Lower lobe of right lung (tissue), 2 donors: Measurements from ENCODE around the gene ALKBH8. TPM values are rescaled to one million over a fixed set of nuclear protein-coding genes. Genes with fewer than 3 reads are reported as not detected.

ENCODE experiments used
- ATAC-seq, 2 donors: fragments of 200-7000 bp; cut with Tn5 transposase; one replicate each; pipeline ENCODE4 v1.9.1; 2020 to 2022; ENCODE audit warnings: mild to moderate bottlenecking in 2 of 2, moderate library complexity in 2 of 2
- DNase-seq: peaks from one replicate; pipeline ENCODE4 v3.0.0-alpha.2; 2020
- H3K27ac ChIP-seq: fragments of 200-600 bp; one replicate; pipeline ENCODE4 v1.8.0; 2022
- H3K27me3 ChIP-seq: fragments of 200-600 bp; one replicate; pipeline ENCODE4 v1.8.0; 2022; ENCODE audit warnings: low read depth
- H3K36me3 ChIP-seq: fragments of 200-600 bp; one replicate; pipeline ENCODE4 v1.8.0; 2022; ENCODE audit warnings: mild to moderate bottlenecking
- H3K4me1 ChIP-seq: fragments of 200-600 bp; one replicate; pipeline ENCODE4 v1.8.0; 2022
- H3K4me3 ChIP-seq: fragments of 200-600 bp; one replicate; pipeline ENCODE4 v1.8.0; 2022; ENCODE audit warnings: mild to moderate bottlenecking
- H3K9me3 ChIP-seq: fragments of 200-600 bp; one replicate; pipeline ENCODE4 v1.8.0; 2022
- CTCF ChIP-seq: fragments of 200-600 bp; IDR thresholded peaks from one replicate; pipeline ENCODE4 v1.8.0; 2022; ENCODE audit warnings: antibody characterized with exemption, mild to moderate bottlenecking
- intact Hi-C: fragments of 100-400 bp; cut with DNase I; formaldehyde crosslinking; loops from one replicate; pipeline ENCODE4 v1.11.0; 2022
- total RNA-seq: library from RNA; stranded (reverse); fragmentation: NEBNext Ultra II Directional; extraction: Animal tissue kit (Norgen Biotek cat#: 25700); gene quantifications from one replicate; pipeline ENCODE4 v1.2.1, GENCODE V29; 2021
- donor health status: DM: no; HTN: yes; CAD: no; lungs with severe emphysema.

The ALKBH8 gene
- total RNA-seq, 1 donor from 2014 or later, result 8.5 TPM

GRCh38 chr11:107592231-107592590 is 26.7 kb upstream of the ALKBH8 start:
- peaks cover 22% of the 10 kb centered on the region for H3K4me1 ChIP-seq
- peaks cover 47% of the 10 kb centered on the region for H3K27me3 ChIP-seq
- no peaks in the 10 kb centered on the region for H3K9me3 ChIP-seq
- TF ChIP-seq CTCF, result no peak
- peak overlapping the region; percentile 72 for H3K4me3 ChIP-seq
- H3K36me3 ChIP-seq, result no peaks in the 10 kb centered on the region
- intact Hi-C loops, result no loop called here
- DNase-seq (no peak), ATAC-seq (no peak)
- no peak overlapping the region for H3K27ac ChIP-seq

GRCh38 chr11:107591378-107592230 is 26.1 kb upstream of the ALKBH8 start:
- no peaks in the 10 kb centered on the region for H3K36me3 ChIP-seq
- ATAC-seq (peak; percentile 60 to 66), DNase-seq (no peak)
- H3K27ac ChIP-seq, result no peak overlapping the region
- H3K27me3 ChIP-seq, result peaks cover 47% of the 10 kb centered on the region
- H3K4me1 ChIP-seq, result peaks cover 22% of the 10 kb centered on the region
- H3K9me3 ChIP-seq, result no peaks in the 10 kb centered on the region
- TF ChIP-seq CTCF, result no peak
- intact Hi-C loops, result no loop called here
- H3K4me3 ChIP-seq, result peak overlapping the region; percentile 72

GRCh38 chr11:107590460-107591377 is 25.2 kb upstream of the ALKBH8 start, which contains the start of gene ELMOD1:
Gene ELMOD1, plus strand, starts transcription at chr11:107591147. Its CDS starts 27,043 bp downstream, at chr11:107618190.
- peak; percentile 21 for TF ChIP-seq CTCF
- H3K4me1 ChIP-seq, result peaks cover 22% of the 10 kb centered on the region
- intact Hi-C loops, result no loop called here
- peak; percentile 62 for DNase-seq
- H3K9me3 ChIP-seq, result no peaks in the 10 kb centered on the region
- ATAC-seq, result peak; percentile 85
- H3K4me3 ChIP-seq, result peak within 1 kb of the TSS; percentile 72
- no peaks in the 10 kb centered on the region for H3K36me3 ChIP-seq
- peaks cover 44% of the 10 kb centered on the region for H3K27me3 ChIP-seq
- H3K27ac ChIP-seq, result no peak within 1 kb of the TSS

GRCh38 chr11:107587306-107587979 is 21.9 kb upstream of the ALKBH8 start:
- ATAC-seq (no peak), DNase-seq (no peak)
- H3K4me3 ChIP-seq, result no peak overlapping the region
- H3K27ac ChIP-seq, result no peak overlapping the region
- peaks cover 22% of the 10 kb centered on the region for H3K4me1 ChIP-seq
- H3K27me3 ChIP-seq, result peaks cover 33% of the 10 kb centered on the region
- intact Hi-C loops, result no loop called here
- no peaks in the 10 kb centered on the region for H3K9me3 ChIP-seq
- TF ChIP-seq CTCF, result no peak
- H3K36me3 ChIP-seq, result no peaks in the 10 kb centered on the region

- Histone ChIP-seq H3K4me3 (no peak overlapping the region), H3K27me3 (peaks cover 8% of the 10 kb centered on the region), H3K36me3 (no peaks in the 10 kb centered on the region), H3K9me3 (no peaks in the 10 kb centered on the region), H3K27ac (no peak overlapping the region), H3K4me1 (no peaks in the 10 kb centered on the region)
- no peak for ATAC-seq
- intact Hi-C loops, result no loop called here
- no peak for DNase-seq
- no peak for TF ChIP-seq CTCF
Observed at GRCh38 chr11:107583629-107584195, 18.2 kb upstream of the ALKBH8 start.
